NCI-H2081 (cell line): Measurements from ENCODE around the gene RBBP8NL.
"Not testable (repeated sequence)": the region's sequence is repeated elsewhere in the genome, so short reads cannot be mapped to it uniquely, and the experiment has no call there.

Experiments
- DNase-seq, 2 experiments: peaks; one replicate each; lab custom pipeline; 2025; lab: John Stamatoyannopoulos, UW

RBBP8NL gene

DNA sequence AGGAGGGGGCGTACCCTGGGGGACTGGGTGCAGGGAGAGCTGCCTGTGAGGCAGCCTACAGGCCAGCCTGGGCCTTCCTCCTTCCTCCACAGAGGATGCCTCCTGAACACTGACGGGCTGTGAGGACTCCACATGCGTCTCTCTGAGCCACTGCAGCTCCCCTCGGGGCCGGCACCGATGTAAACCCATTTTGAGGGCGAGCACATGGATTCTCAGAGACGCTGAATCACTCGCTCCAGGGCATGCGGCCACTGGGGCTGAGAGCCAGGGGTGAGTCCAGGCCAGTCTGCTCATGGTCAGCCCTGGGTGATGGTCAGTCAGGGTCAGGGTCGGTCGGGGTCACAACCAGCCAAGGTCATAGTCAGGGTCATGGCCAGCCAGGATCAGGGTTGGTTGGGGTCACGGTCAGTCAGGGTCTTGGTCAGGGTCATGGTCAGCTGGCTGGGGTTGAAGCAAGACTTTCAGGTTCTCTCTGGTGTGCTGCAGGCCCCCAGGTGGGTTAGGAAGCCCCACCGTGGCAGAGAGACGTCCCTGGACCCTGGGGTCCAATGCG lies 14.7 kb upstream of the RBBP8NL start:
- no peak for DNase-seq

DNA sequence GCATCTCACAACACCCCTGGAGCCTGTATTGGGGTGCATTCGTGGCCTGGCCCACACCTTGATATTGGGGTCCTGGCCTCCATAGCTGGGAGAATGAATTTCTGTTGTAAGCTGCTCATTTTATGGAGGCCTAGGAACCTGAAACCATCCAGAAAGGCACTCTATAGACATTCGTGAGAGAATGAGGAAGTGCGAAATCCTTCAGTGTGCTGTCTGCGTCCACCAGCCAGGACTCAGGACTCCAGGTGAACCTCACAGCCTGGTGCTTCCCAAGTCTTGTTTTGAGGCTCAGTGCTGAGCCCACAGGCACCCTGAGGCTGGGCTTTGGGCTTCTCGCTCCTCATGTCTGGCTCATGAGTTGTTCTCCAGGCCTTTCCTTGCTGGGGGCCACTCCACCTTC lies 11.9 kb upstream of the RBBP8NL start:
- DNase-seq, result no peak

DNA sequence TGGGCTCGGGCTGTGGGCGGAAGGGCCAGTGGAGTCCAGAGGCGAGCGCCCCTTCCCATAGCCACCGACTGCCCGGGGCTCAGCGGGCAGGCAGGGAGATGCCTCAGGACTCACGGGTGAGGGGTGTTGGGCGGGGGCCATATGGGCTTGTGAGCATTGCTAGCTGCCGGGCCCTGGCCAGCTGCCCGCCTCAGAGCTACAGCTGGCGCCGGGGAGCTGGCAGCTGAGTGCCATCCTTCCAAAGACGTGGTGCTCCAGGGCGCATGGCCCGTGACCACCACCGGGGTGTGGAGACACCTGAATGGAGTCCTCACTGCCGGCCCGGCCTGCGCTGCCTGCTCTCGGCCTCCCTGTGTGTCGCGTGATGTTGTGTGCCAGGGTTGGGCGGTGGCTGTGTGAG lies 10.6 kb upstream of the RBBP8NL start:
- peak in 1 of 2 experiments; percentile 16 for DNase-seq

DNA sequence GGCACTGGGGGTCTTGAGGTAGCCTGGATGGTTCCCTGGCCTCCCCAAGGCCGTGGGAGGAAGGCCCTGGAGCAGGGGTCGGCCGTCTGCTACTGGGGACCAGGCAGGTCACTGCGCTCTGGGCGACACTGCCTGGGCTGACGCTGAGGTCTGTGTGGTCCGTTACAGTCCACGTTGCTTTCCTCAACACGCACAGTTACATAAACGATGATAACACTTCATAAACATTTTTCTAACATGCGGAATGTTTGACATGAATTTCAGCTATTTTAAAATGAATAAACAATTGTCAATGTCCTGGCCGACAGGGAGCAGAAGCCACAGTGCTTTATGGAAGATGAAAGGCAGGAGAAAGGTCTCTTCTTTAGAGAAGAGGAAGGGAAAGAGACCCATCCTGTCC lies 10.2 kb upstream of the RBBP8NL start:
- no peak for DNase-seq

DNA sequence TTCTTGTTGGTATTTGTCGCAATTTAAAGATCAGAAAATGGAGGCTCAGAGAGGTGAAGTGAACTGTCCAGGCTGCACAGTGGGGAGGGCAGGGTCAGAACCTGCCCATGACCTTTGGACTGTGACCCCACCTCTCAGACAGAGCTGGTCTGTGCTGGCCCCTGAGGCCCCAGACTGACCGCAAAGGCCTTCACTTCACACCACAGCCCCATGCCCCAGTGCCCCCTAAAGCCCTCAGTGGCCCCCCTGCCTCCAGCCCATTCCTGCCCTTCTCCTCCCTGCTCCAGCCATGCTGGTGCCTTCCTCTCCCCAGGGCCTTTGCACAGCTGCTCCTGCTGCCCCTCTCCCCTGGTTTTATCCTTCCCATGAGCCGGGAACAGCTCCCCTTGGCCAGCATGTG lies 9.4 kb upstream of the RBBP8NL start:
- no peak for DNase-seq

DNA sequence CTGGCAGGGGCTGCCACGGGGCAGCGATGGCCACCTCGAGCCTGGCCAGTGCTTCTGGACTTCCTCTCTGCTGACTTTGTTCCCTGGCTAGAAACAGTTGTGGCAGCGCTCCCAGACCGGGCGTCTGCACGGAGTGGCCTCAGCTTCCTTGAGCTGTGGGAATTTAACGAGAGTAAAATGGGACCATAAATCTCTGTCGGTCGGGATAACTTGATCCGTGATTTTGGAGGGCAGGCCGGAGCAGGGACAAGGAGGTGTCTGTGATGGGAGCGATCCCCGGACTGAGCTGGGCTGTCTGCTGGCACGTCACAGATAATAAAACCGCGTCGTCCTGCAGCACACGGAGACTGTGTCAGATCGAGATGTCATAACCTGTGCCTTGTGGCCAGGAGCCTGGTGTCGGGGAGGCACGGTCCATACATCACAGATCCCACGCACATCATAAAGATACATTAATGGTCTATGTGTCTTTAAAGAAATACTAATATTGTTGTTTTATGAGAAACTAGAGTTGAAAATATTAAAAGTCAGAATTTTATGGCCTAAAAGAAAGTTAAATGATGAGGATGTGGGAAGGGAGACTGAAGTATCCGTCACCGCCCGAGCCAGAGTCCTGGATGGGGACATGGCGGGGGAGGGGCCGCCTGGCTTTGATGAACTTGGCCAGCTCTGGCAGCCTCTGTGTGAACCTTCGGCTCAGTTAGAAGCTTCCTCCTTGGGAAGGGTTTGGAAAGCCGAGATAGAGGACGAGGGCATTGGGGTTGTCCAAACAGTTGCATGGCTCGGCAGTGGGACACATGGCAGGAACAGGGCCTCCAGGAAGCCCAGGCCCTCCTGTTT lies 6.5 kb upstream of the RBBP8NL start:
- no peak for DNase-seq

DNA sequence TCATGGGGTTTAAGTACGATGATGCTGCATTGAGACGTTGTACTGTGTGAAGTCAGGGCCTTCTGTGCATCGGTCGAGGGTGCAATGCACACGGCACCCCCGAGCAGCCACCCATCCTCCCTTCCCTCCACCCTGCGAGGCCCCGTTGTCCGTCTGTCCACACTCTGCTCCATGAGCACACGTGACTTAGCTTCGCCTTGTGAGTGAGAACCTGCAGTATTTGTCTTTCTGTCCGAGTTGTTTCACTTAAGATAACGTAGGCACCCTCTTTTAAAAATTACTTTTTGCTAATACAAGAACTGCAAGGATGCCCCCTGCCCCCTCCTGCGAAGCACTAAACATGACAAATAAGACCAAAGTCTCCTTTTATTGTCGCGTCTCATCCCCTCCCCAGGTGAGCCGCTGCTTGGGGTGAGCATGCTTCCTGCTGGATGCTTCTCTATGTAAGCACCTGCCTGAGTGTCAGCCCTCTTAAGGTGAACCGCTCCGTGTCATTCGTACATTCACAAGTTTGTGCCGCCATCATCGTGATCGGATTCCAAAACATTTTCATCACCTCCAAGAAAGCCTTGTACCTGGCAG lies 3.6 kb upstream of the RBBP8NL start:
- no peak for DNase-seq

DNA sequence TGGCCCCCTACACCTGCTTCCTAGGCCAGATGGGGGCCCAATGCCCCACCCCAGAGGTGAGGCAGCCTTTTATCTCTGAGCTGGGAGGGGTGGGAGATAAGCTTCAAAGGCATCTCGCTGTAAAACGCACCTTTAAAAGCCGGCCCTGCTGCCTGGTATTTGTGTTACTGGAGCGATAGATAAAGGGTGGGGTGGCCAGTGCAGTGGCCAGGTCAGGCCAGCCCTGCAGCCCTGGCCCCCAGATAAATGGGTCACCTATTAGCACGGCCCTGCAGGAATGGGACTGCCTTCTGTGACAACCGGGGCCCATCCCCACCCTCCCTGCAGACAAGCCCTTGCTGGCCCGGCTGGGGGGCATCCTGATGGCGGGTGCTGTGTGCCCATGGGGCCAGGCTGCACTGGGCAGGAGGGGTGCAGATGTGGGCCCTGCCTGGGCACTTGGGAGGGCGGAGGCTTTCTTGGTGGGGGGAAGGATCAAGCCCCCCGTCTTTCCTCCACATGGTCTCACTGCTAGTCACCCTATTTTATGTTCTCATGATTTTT lies 3.0 kb upstream of the RBBP8NL start:
- no peak for DNase-seq

DNA sequence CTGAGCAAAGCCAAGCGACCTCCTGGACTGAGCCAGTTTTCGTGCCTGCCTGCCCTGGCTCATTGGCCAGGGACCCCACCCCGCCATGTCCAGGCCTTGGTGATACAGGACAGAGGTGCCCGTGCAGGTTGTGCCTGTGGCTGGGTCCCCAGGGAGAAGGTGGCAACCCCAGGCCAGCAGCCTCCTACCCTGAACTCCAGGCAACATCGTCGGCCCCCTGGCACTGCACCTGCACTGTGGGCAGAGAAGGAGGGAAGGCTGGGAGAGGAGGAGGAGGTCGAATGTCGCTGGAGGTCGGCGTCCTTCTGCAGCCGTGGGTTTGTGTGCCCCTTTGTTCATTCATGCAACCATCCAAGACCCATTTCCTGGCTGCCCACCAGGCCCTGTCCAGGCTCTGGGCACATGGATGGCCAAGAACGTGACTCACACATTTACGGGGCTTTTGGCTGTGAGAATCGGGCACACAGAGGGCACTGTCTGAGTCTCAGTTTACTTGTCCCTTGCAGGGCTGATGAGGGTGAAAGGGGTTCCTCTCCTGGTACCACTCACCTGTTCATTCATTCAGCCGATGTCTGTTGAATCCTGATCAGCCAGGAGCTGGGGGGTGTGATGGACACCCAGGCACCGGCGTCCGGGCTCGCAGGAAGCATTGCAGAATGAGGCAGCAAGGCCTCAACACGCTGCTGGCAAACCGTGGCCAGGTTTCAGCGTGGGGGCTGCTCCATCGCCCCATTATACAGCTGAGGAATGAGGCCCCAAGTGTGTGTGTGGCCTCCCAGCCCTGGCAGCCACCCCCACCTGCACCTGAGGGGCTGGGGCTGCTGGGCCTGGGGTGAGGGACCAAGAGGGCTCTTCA lies 2.3 kb upstream of the RBBP8NL start:
- no peak for DNase-seq

DNA sequence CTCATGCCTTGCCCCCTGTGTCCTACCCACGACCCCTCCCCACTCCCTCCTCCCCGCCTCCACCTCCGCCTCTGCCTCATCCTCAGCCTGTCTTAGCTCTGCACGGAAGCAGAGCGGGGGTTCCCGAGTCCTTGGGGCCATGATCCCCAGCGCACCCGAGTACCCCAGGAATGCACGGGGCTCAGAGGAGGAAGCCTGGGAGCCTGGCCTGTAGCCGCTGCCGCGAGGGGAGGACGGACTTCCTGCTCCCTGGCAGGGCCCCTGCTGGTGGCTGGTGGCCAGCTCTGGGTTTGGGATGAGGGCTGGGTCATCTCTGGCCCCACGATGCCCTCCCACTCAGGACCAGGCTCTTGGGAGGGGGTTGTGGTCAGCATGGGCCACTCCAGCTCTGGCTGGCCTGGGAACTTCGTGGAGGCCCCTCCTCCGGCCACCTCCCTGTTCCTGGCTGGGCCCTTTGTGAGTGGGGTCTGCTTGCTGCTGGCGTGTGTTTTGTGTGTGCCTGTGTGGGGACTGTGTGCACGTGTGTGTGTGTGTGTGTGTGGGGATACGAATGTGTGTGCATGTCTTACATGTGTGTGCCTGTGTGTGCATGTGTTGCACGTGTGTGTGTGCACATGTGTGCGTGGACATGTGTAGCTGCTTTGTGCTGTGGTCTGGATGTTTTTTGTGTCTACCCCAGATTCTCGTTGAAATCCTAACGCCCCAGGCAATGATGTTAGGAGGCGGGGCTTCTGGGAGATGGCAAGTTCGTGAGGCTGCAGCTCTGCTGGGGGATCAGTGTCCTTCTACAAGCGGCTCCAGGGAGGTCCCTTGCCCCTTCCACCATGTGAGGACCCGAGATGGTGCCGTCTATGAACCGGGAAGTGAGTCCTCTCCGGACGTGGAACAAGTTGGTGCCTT lies 1.3 kb upstream of the RBBP8NL start:
- no peak for DNase-seq

DNA sequence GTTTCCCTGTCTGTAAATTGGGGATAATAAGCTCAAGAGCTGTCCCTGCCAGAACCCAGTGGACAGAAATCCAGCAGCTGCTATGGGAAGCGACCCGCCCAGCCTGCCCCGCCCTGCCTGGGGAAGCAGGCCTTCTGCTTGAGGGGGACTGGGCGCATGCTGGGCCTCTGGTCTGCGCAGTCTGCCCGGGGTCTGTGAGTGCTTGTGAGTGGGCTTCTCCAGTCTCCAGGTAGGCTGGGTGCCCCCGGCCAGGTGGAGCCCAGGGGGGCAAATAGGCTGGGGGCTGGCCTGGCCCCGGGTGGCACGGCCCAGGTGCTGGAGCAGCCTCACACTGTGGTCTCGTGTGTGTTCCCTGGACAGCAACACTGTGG lies 648 bp upstream of the RBBP8NL start:
- DNase-seq, result no peak

DNA sequence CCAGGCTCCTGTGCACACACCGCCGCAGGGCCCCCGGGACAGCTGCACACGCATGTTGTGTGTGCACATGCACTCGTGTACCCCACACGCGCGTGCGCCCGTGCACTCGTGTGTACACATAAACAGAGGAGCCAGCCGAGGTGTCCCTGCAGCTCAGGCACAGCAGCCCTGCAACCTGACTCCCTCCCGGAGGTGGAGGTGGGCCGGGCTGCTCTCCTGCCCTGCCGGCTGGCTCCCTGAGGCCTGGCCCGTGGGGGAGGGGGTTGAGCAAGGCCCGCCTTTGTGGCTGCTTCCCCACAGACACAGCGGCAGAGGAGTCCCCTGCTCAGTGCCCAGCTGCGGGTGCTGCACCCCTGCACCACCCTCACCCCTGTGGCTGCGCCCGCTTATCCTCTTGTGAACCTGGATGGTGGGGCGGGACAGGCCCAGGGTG lies 624 bp downstream of the RBBP8NL start:
- DNase-seq, result no peak

DNA sequence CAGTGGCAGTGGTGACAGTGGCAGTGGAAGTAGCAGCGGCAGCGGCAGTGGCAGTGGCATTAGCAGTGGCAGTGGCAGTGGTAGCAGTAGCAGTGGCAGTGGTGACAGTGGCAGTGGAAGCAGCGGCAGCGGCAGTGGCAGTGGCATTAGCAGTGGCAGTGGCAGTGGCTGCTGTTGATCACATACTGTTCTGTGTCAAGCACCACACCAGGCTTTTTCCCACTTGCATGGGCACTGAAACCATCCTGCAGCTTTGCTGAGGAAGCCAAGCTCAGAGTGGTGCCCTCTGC lies 1.3 kb downstream of the RBBP8NL start:
- not testable (repeated sequence) for DNase-seq

DNA sequence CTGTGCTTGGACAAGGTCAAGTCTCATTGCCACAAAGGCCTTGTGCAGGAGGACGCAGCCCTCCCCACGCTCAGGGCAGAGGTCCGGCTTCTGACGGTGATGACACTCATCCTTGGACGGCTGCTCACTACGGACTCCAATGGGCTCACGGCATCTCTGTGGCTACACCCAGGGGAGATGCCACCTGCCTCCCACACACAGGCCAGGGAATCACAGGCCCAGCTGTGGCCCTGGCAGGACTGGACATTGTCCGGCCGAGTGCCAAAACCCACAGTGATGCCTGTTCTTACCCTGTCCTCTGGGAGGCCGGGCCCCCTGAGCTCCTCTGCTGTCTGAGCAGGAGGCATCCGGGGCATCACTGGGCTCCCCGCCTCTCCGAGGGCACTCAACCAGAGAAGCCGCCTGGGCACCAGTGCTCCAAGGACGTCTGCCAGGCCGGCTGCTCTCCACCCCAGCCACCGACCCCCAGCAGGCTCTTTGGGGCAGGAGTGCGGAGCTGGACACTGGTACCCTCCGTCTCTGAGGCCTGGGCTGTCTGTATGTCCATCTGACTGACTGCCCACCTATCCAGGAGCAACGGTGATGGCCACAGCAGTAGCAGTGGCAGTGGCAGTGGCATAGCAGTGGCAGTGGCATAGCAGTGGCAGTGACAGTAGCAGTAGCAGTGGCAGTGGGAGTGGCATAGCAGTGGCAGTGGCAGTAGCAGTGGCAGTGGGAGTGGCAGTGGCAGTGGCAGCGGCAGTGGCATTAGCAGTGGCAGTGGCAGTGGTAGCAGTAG lies 1.9 kb downstream of the RBBP8NL start:
- no peak for DNase-seq

DNA sequence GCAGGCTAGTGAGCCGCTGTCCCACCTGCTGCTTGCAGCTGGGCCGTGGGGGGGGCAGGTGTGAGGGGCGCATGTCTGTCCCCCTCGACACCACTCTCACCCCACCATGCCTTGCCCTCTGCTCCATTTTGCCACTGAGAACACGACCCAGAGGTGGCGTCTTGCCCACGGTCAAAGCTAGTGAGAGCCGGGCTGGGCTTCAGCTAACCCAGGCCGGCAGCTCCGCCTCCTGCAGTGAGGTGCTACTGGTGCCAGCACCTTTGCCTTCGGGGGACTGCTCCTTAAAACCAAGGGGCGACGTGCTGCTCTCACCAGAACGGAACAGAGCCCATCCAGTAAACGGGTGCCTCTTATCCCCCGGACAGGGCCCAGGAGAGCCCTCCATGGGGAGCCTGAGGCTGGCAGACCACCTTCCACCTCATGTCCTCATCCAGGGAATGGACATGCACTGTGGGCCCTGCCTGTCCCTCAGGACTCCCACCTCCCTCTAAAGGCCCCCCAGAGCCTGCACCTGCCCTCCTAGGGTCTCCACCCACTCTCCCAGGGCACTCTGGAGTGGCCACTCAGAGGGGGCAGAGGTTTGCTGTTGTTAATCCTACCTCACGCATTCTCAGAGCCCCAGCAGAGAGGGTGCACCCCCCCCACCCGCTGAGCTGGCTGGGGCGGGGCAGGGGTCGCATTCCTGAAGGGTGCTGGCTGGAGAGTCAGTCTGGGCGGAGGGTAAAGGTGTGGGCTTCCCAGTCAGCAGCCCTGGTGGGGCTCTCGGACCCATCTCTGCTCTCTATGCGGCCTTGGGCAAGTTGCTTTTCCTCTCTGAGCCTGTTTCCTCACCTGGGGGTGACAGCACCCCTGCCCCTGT lies 2.9 kb downstream of the RBBP8NL start:
- DNase-seq, result no peak

DNA sequence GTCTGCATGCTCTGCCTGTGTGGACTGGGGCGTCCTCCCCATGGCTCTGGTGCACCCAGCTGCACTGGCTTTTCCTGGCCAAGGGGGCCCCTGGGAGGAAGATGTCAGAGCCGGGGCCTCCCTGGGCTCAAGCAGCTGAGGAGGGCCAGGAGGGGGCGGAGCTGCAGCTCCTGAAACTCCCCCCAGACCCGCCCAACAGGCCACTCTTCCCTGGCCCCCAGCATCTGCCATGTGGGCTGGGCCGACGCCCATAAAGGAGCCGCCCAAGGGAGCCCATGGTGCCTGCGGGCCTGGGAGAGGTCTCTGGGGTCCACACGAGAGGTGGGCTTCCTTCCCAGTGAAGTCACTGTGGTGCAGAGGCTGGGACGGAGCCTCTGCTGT lies 4.0 kb downstream of the RBBP8NL start:
- DNase-seq, result no peak

DNA sequence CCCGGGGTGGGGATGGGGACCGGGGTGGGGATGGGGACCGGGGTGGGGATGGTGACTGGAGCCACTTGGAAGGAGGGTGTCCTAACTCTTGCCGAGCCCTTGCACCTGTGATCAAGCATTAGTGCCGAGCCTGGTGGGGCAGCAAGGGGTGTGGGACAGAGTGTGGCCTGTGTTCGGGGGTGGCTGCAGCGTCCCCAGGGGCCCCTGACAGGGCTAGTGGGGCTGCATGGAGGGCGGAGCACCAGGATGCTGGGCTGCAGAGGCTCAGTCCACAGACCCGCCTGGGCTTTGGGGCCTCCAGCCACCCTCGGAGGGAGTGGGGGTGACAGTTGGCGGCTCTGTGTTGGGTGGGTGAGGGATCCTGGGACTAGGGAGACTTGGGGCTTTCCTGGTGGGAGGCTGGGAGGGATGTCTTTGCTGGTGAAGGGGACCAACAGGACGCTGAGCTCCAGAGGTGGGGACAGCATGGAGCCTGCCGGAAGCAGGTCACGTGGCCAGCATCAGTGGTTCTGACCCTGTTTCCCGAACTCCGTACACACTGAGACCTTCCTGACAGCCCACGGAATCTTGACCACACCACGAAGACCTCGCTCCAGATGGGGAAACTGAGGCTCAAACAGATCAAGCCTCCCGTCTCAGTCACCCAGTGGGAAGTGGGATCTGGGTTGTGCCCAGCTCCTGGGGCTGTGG lies 4.6 kb downstream of the RBBP8NL start:
- DNase-seq, result no peak

DNA sequence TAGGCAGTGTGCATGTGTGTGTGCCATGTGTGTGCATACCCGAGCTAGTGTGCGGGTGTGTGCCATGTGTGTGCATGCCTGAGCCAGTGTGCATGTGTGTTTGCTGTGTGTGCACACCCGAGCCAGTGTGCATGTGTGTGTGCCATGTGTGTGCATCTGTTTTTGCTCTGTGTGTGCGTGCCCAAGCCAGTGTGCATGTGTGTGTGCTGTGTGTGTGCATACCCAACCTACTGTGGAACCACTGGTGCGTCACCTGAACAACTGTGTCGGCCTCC lies 5.7 kb downstream of the RBBP8NL start:
- no peak for DNase-seq
